ENCODE data around the gene TRPM3. TPM values are rescaled to one million over a fixed set of nuclear protein-coding genes. Genes with fewer than 3 reads are reported as not detected.

TRPM3 gene
- total and polyA plus RNA-seq, 2 donors (not counting 1 experiment from before 2014, with no cell fraction given), result not detected

DNA sequence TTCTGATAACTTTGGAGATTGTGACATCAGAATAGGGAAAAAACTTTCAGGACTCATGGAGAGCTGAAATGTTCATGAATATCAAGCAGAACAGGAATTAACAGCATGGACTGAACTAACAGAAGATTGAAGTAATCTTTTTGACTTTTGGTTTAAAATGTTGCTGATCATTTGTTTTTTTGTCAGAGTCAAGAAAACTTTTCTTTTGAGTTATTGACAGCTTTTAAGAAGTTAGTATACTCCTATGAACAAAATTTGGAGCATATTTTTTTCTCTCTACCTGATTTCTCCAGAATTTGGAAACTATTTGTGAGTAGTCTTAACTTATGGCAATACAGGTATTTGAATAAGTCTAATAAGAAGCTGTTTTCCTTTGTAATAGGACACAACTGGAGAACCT is 462.7 kb downstream of the TRPM3 start:
- CTCF ChIA-PET, result no interaction called here
- intact Hi-C loops (cut with micrococcal nuclease), result no loop called here
- no peak overlapping the region for H3K4me2 ChIP-seq (replicated peaks; ENCODE audit: low read depth, low read length, poor library complexity, severe bottlenecking)
- H3K9ac ChIP-seq (ENCODE audit: low read length), result no peak overlapping the region
- POLR2A ChIA-PET, result no interaction called here
- H2AFZ ChIP-seq (ENCODE audit: insufficient read depth, low read depth, low read length, poor library complexity, severe bottlenecking), result no peak overlapping the region
- H3K4me1 ChIP-seq (ENCODE audit: control insufficient read depth in 2 of 2, insufficient read depth in 2 of 2, low read length in 2 of 2), result no peaks in the 10 kb centered on the region
- no peak overlapping the region for H3K4me3 Mint-ChIP-seq
- no peak overlapping the region for H3K27ac Mint-ChIP-seq
- peaks cover 3% of the 10 kb centered on the region for H3K9me3 Mint-ChIP-seq (ENCODE audit: insufficient read depth)
- peaks cover 0 to 4% (median 0%) of the 10 kb centered on the region in 4 experiments for H3K27me3 ChIP-seq (replicated peaks in 1 of 4; ENCODE audit: control extremely low read depth in 1 of 4, control insufficient read depth in 3 of 4, insufficient read depth in 4 of 4, low read length in 3 of 4)
- H3K36me3 ChIP-seq (replicated peaks in 1 of 2; ENCODE audit: control extremely low read depth in 1 of 2, control insufficient read depth in 1 of 2, extremely low read depth in 1 of 2, insufficient read depth in 2 of 2, low read length in 1 of 2), result no peaks in the 10 kb centered on the region
- no peak for ATAC-seq (ENCODE audit: low read depth)
- H4K20me1 ChIP-seq (ENCODE audit: control insufficient read depth, insufficient read depth, low read length, poor library complexity, severe bottlenecking), result no peaks in the 10 kb centered on the region
- H3K4me1 Mint-ChIP-seq, result no peaks in the 10 kb centered on the region
- H3K4me3 ChIP-seq (ENCODE audit: control extremely low read depth in 1 of 5, extremely low read depth in 1 of 5, insufficient read depth in 1 of 5, low read depth in 2 of 5, low read length in 4 of 5), result no peak overlapping the region
- H3K79me2 ChIP-seq (ENCODE audit: control insufficient read depth, insufficient read depth, low read length), result no peaks in the 10 kb centered on the region
- H3K27ac ChIP-seq (ENCODE audit: low read length in 2 of 2), result no peak overlapping the region
- peaks cover 10% of the 10 kb centered on the region for H3K27me3 Mint-ChIP-seq
- DNase-seq, result no peak
- TF ChIP-seq, protein P1, sequence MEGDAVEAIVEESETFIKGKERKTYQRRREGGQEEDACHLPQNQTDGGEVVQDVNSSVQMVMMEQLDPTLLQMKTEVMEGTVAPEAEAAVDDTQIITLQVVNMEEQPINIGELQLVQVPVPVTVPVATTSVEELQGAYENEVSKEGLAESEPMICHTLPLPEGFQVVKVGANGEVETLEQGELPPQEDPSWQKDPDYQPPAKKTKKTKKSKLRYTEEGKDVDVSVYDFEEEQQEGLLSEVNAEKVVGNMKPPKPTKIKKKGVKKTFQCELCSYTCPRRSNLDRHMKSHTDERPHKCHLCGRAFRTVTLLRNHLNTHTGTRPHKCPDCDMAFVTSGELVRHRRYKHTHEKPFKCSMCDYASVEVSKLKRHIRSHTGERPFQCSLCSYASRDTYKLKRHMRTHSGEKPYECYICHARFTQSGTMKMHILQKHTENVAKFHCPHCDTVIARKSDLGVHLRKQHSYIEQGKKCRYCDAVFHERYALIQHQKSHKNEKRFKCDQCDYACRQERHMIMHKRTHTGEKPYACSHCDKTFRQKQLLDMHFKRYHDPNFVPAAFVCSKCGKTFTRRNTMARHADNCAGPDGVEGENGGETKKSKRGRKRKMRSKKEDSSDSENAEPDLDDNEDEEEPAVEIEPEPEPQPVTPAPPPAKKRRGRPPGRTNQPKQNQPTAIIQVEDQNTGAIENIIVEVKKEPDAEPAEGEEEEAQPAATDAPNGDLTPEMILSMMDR (IDR thresholded peaks at IDR 0.05), result no peak
- no peak for TF ChIP-seq EZH2 (IDR thresholded peaks at IDR 0.05; ENCODE audit: borderline replicate concordance, insufficient read depth, low read depth, low read length, poor library complexity, severe bottlenecking)
- peaks cover 2 to 8% (median 2%) of the 10 kb centered on the region in 3 donors for H3K9me3 ChIP-seq (ENCODE audit: control extremely low read depth in 1 of 3, control insufficient read depth in 2 of 3, insufficient read depth in 1 of 3, low read length in 2 of 3)

DNA sequence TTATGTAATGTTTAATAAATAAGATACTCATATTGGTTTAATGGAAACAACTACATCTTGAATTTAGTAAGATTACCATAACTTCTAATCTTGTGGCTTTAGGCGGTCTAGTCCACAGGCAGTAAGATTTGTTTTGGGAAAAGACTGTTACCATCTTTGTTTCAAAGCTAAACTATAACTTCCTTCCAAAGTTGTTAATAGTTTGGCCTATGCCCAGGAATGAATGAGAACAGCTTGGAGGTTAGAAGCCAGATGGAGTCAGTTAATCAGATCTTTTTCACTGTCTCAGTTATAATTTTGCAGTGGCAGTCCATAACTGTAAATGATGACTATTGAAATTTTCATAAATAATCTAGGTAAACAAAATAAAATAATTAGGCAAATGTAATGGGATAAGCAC is 465.1 kb downstream of the TRPM3 start:
- H3K4me2 ChIP-seq (replicated peaks; ENCODE audit: low read depth, low read length, poor library complexity, severe bottlenecking), result no peak overlapping the region
- ChIA-PET CTCF (no interaction called here), POLR2A (no interaction called here)
- Mint-ChIP-seq H3K9me3 (ENCODE audit: insufficient read depth) (peaks cover 3% of the 10 kb centered on the region), H3K27ac (no peak overlapping the region), H3K4me3 (no peak overlapping the region), H3K27me3 (peaks cover 11% of the 10 kb centered on the region), H3K4me1 (no peaks in the 10 kb centered on the region)
- H3K27ac ChIP-seq (ENCODE audit: low read length in 2 of 2), result no peak overlapping the region
- H3K9ac ChIP-seq (ENCODE audit: low read length), result no peak overlapping the region
- intact Hi-C loops (cut with micrococcal nuclease), result no loop called here
- H4K20me1 ChIP-seq (ENCODE audit: control insufficient read depth, insufficient read depth, low read length, poor library complexity, severe bottlenecking), result no peaks in the 10 kb centered on the region
- TF ChIP-seq, protein P1 (IDR thresholded peaks at IDR 0.05), result no peak
- TF ChIP-seq EZH2 (IDR thresholded peaks at IDR 0.05; ENCODE audit: borderline replicate concordance, insufficient read depth, low read depth, low read length, poor library complexity, severe bottlenecking), result no peak
- no peak overlapping the region for H2AFZ ChIP-seq (ENCODE audit: insufficient read depth, low read depth, low read length, poor library complexity, severe bottlenecking)
- WGBS (ENCODE audit: insufficient coverage), result no CpG with 5 or more reads among the region's 1 CpG
- no peaks in the 10 kb centered on the region for H3K4me1 ChIP-seq (ENCODE audit: control insufficient read depth in 2 of 2, insufficient read depth in 2 of 2, low read length in 2 of 2)
- no peak for DNase-seq
- no peak for ATAC-seq (ENCODE audit: low read depth)
- no peaks in the 10 kb centered on the region for H3K36me3 ChIP-seq (replicated peaks in 1 of 2; ENCODE audit: control extremely low read depth in 1 of 2, control insufficient read depth in 1 of 2, extremely low read depth in 1 of 2, insufficient read depth in 2 of 2, low read length in 1 of 2)
- H3K9me3 ChIP-seq (ENCODE audit: control extremely low read depth in 1 of 3, control insufficient read depth in 2 of 3, insufficient read depth in 1 of 3, low read length in 2 of 3), result peaks cover 2 to 8% (median 2%) of the 10 kb centered on the region in 3 donors
- no peaks in the 10 kb centered on the region for H3K79me2 ChIP-seq (ENCODE audit: control insufficient read depth, insufficient read depth, low read length)
- H3K27me3 ChIP-seq (replicated peaks in 1 of 4; ENCODE audit: control extremely low read depth in 1 of 4, control insufficient read depth in 3 of 4, insufficient read depth in 4 of 4, low read length in 3 of 4), result peaks cover 0 to 4% (median 2%) of the 10 kb centered on the region in 4 experiments
- H3K4me3 ChIP-seq (ENCODE audit: control extremely low read depth in 1 of 5, extremely low read depth in 1 of 5, insufficient read depth in 1 of 5, low read depth in 2 of 5, low read length in 4 of 5), result no peak overlapping the region
